Spinal cord (tissue), 10 donors: ENCODE results near the gene HIGD1A. TPM values are rescaled to one million over a fixed set of nuclear protein-coding genes. Genes with fewer than 3 reads are reported as not detected.

Experiments used
- DNase-seq, 6 donors: peaks; one replicate each; pipeline versions ENCODE4 v3.0.0 to v3.0.0-alpha.2; 2013 to 2015; ENCODE audit warnings: low spot score in 6 of 6, low read depth in 4 of 6
- H3K27ac ChIP-seq: one replicate; pipeline ENCODE4 v1.5.1; 2013; ENCODE audit warnings: low read depth, low read length, control low read depth
- H3K27me3 ChIP-seq: one replicate; pipeline ENCODE4 v1.6.1; 2013; ENCODE audit warnings: low read length; ENCODE audit not compliant: control insufficient read depth, insufficient read depth
- H3K36me3 ChIP-seq: one replicate; pipeline ENCODE4 v1.6.1; 2013; ENCODE audit warnings: low read length; ENCODE audit not compliant: control insufficient read depth, insufficient read depth
- H3K4me1 ChIP-seq: one replicate; pipeline ENCODE4 v1.6.1; 2013; ENCODE audit warnings: low read length; ENCODE audit not compliant: control insufficient read depth, insufficient read depth
- H3K4me3 ChIP-seq: one replicate; pipeline ENCODE4 v1.5.1; 2013; ENCODE audit warnings: low read depth, low read length, control low read depth
- H3K9me3 ChIP-seq: one replicate; pipeline ENCODE4 v1.6.1; 2013; ENCODE audit warnings: low read length; ENCODE audit not compliant: control insufficient read depth, insufficient read depth
- WGBS: methylation state at CpG from one replicate; pipeline ENCODE4 v1.1.5; 2013; ENCODE audit warnings: missing lambda C conversion rate; ENCODE audit not compliant: insufficient coverage; 5-methylcytosine and 5-hydroxymethylcytosine counted together
- long read RNA-seq, 4 donors: transcript quantifications; one replicate each; lab custom pipeline, GENCODE V29; 2026
- polyA plus RNA-seq, 2 donors: library from polyadenylated mRNA; unstranded; fragments of 120-200 nt; gene quantifications; one replicate each; pipeline ENCODE4 v1.2.1, GENCODE V29; 2013; ENCODE audit not compliant: insufficient read length in 2 of 2
- total RNA-seq, 2 donors: library from RNA; depleted of rRNA in 1 of 2; stranded (reverse); fragments of 120-200 nt in 1 of 2; fragments of >200 nt in 1 of 2; gene quantifications; one replicate each; pipeline versions ENCODE4 v1.2.3 to v1.2.4, GENCODE V29; 2013 to 2014
- donor health status: healthy.

The HIGD1A gene
- 100 to 1,000 TPM; 136 to 200 TPM for total RNA-seq
- 100 to 1,000 TPM; 163 to 194 TPM for polyA plus RNA-seq
- long read RNA-seq, donor 1, transcript HIGD1A-201 (4 exons, 1,373 nt): major isoform, 170 of 187 reads
- long read RNA-seq, donor 1, transcript HIGD1A-205 (3 exons, 983 nt): minor isoform, 7 of 187 reads
- long read RNA-seq, donor 1, transcript HIGD1A-204 (4 exons, 585 nt): minor isoform, 7 of 187 reads
- long read RNA-seq, donor 1, partial matches to known transcripts: 0 of 187 reads
- long read RNA-seq, donor 1, other reads (novel, unspliced or antisense): 0 of 187 reads
- long read RNA-seq, donor 2, transcript HIGD1A-201 (4 exons, 1,373 nt): major isoform, 41 of 43 reads
- long read RNA-seq, donor 2, partial matches to known transcripts: 0 of 43 reads
- long read RNA-seq, donor 2, other reads (novel, unspliced or antisense): 0 of 43 reads
- long read RNA-seq, donor 3, transcript HIGD1A-201 (4 exons, 1,373 nt): major isoform, 37 of 41 reads
- long read RNA-seq, donor 3, partial matches to known transcripts: 0 of 41 reads
- long read RNA-seq, donor 3, other reads (novel, unspliced or antisense): 0 of 41 reads
- long read RNA-seq, donor 4, transcript HIGD1A-201 (4 exons, 1,373 nt): major isoform, 68 of 69 reads
- long read RNA-seq, donor 4, partial matches to known transcripts: 0 of 69 reads
- long read RNA-seq, donor 4, other reads (novel, unspliced or antisense): 0 of 69 reads

DNA sequence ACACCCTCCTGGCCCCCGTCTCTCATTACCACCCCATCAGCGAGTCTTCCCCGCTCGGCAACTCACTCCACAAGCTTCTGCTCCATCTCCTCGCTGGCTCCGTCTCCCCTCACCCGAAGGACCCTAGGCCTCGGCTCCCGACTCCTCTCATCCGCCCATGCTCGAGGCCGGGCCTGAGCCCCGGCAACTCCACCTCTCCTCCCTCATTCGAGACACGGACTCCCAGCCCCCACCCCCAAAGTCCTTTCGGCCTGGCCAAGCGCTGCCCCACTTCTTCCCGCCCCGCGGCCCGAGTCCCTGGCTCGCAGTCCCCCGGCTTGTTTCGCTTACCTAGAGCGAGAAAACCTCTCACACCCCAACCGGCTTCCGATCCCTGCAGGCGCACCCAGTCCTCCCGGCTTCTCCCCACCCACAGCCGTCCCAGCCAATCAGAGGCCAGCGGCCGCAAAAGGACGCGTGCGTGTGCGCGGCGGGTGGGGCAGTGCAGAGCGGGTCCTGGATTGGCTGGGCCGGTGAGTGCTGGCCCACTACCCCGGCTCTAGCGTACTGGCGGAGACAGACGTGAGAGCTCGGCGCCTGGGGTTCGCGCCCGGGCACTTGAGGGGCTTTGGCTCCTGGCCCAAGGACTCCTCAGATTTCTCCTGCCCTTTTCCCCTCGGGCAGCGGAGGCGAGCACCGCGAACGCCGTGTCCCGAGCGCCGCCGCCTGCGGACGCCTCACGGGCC is at the start of gene HIGD1A:
Gene HIGD1A (minus strand): TSS at position 385 of the 725 bp plus-strand sequence. CDS start 10,237 bp downstream, outside the sequence.
- WGBS: 0% methylated on average over 63 of the region's 63 CpGs
- DNase-seq: peak; percentile 89 to 99 (median 92)
- H3K9me3 ChIP-seq: no peaks in the 10 kb centered on the region

DNA sequence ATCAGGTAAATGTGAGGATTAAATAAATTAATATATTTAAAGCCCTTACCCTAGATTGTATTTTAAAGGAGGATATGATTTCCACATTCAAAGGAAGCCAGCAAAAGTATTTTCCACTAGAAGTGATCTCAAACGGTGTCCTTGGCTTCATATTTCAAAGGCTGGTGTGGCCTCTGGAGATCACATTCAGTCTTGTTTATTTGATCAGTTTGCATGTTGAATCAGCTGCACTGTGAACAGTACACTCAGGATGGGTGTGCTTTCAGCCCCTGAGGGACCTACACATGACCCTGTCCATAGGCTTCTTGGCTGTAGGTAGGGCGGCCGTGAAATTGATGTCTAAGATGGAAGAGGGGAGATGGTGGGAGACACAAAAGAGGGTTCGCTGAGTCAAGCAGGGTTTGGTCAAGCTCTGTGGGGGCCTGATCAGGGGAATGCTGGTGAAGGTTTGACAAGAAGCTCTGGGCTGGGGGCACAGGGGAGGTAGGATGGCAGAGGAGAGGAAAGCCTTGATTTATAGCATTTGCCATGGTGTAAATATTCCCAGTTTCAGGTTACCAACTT is 49.5 kb upstream of the HIGD1A start:
- no peaks in the 10 kb centered on the region for H3K27me3 ChIP-seq
- 67% methylated on average over 4 of the region's 4 CpGs for WGBS
- H3K4me1 ChIP-seq: no peaks in the 10 kb centered on the region
- peak in 1 of 6 donors; percentile 25 for DNase-seq
- no peaks in the 10 kb centered on the region for H3K36me3 ChIP-seq
- no peak overlapping the region for H3K4me3 ChIP-seq
- no peaks in the 10 kb centered on the region for H3K9me3 ChIP-seq
- H3K27ac ChIP-seq: no peak overlapping the region

More for the DNA sequence above, at the start of gene HIGD1A:
- Histone ChIP-seq H3K4me3 (peak within 1 kb of the TSS; percentile 93), H3K36me3 (peaks cover 2% of the 10 kb centered on the region), H3K4me1 (peaks cover 13% of the 10 kb centered on the region), H3K27me3 (no peaks in the 10 kb centered on the region), H3K27ac (peak within 1 kb of the TSS; percentile 97)

DNA sequence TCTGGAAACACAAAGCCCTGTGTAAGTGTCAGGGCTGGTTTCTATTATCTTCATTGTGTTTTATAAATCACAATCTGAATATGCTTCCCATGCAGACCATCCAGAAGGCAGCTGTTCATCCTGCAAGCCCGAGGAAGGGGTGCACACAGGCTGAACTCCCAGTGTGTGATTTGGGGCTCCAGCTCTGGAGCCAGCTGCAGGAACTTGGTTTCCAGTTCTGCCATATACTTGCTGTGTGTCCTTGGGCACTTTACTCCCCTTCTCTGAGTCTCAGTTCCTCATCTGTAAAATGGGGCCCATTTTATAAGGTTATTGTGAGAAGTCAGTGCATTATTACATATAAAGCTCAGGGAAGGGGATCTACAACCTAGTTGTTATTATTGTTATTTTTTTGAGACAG is 48.8 kb upstream of the HIGD1A start:
- 42% methylated on average over 1 of the region's 1 CpG for WGBS
- no peaks in the 10 kb centered on the region for H3K27me3 ChIP-seq
- peak overlapping the region; percentile 10 for H3K27ac ChIP-seq
- H3K4me3 ChIP-seq: no peak overlapping the region
- H3K4me1 ChIP-seq: no peaks in the 10 kb centered on the region
- no peaks in the 10 kb centered on the region for H3K9me3 ChIP-seq
- DNase-seq: no peak
- H3K36me3 ChIP-seq: no peaks in the 10 kb centered on the region

DNA sequence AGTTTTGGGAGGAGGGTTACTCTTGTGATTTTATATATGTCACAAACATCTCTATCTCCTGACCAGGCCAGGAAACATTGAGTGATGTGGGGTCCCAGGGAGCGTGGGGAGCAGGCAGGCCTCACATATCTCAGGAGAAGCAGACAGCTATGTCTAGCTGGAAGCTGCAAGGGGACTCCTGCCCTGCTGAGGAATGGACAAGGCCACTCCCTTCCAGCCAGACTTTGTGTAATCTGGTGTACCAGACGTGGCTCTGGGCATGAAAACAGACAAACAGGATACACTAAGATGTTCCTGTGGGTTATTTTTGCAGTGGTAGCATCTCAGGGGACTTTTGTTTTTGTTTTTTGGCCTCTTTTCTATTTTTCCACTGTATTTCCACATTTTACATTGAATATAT is 48.2 kb upstream of the HIGD1A start:
- no peaks in the 10 kb centered on the region for H3K4me1 ChIP-seq
- H3K4me3 ChIP-seq: no peak overlapping the region
- H3K27ac ChIP-seq: no peak overlapping the region
- H3K36me3 ChIP-seq: no peaks in the 10 kb centered on the region
- no peaks in the 10 kb centered on the region for H3K9me3 ChIP-seq
- no peaks in the 10 kb centered on the region for H3K27me3 ChIP-seq
- peak in 1 of 6 donors; percentile 18 for DNase-seq
- 100% methylated on average over 1 of the region's 2 CpGs for WGBS

DNA sequence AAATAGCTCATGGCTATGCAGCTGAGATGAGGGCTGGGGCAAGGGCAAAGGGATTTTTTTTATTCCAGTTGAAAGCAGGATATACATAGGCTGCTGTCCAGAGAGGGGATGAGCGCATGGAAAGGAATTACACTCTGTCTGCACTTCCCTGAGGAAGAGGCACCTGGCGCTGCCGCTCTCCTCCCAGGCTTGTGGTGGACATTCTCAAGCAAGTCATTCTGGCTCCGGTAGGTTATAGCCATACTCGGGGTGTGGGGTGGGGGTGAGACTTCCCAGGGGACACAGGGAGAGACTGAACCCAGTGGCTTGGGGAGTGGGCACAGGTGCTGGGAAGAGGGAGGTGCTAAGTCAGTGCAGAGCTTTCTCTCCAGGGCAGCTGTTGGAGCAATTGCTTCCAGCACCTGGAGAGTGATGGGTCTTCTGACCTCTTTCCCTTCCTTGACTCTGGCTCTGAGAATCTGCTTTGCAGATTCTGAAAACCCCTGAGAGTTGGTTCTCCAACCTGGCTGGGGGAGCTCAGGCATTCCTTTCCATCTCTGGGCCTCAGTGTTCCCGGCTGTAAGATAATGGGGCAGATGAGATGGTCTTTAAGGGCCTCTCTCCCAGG is 47.0 kb upstream of the HIGD1A start:
- H3K4me1 ChIP-seq: no peaks in the 10 kb centered on the region
- no peak overlapping the region for H3K4me3 ChIP-seq
- no peaks in the 10 kb centered on the region for H3K36me3 ChIP-seq
- DNase-seq: no peak
- no peaks in the 10 kb centered on the region for H3K9me3 ChIP-seq
- peak overlapping the region; percentile 16 for H3K27ac ChIP-seq
- H3K27me3 ChIP-seq: no peaks in the 10 kb centered on the region
- 90% methylated on average over 5 of the region's 6 CpGs for WGBS

DNA sequence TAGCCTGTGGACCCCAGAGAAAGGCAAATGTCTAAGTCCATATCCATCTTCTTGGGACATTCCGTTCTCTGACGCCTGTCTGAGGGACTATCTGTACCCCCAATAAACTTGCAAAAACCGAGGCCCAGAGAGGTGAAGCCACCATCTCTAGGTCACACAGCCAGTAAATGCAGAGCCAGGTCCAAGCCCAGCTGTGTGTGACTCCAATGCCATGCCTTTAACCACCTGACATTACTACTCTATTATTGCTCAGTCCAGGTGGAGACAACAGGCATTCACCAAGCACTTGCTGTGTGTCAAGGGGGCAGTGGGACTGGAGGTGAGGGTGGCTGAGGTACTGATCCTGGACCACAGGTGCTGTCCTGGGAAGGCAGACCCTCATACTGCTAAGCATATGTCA is 46.0 kb upstream of the HIGD1A start:
- H3K36me3 ChIP-seq: no peaks in the 10 kb centered on the region
- no peaks in the 10 kb centered on the region for H3K4me1 ChIP-seq
- no peak for DNase-seq
- no peaks in the 10 kb centered on the region for H3K27me3 ChIP-seq
- no peaks in the 10 kb centered on the region for H3K9me3 ChIP-seq
- no peak overlapping the region for H3K27ac ChIP-seq
- 92% methylated on average over 3 of the region's 3 CpGs for WGBS
- no peak overlapping the region for H3K4me3 ChIP-seq

DNA sequence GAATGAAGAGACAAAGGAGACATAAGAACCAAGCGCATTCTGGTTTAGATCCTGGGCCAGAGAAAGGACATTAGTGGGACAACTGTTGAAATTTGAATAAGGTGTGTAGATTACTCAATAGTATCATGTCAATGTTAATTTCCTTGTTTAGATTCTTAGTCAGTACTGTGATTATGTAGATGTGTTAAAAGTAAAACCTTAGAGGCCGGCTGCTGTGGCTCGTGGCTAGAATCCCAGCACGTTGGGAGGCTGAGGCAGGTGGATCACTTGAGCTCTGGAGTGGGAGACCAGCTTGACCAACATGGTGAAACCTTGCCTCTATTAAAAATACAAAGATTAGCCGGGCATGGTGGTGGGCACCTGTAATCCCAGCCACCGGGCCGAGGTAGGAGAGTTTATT is 44.7 kb upstream of the HIGD1A start:
- Histone ChIP-seq H3K27ac (no peak overlapping the region), H3K4me1 (no peaks in the 10 kb centered on the region), H3K27me3 (no peaks in the 10 kb centered on the region), H3K36me3 (no peaks in the 10 kb centered on the region), H3K4me3 (no peak overlapping the region), H3K9me3 (no peaks in the 10 kb centered on the region)
- DNase-seq: no peak
- WGBS: 100% methylated on average over 6 of the region's 7 CpGs

DNA sequence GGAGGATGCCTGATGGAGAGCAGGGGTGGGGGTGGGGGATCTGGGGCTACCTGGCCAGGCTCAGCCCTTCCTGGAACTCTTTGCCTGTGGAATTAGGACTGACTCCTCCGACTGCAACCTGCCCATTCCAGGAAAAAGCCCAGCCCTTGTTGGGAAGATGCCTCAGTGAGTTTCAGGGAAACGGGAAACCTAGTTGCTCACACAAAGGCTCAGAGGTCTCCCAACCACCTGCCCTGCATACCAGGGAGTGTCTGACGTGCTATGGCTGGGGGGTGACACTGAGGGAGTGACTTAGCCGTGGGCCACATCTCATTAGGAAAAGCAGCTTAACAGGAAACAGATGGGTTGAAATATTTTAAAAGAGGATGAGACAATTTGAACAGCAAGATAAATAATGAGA is 43.4 kb upstream of the HIGD1A start:
- Histone ChIP-seq H3K36me3 (no peaks in the 10 kb centered on the region), H3K4me1 (no peaks in the 10 kb centered on the region), H3K27me3 (no peaks in the 10 kb centered on the region), H3K4me3 (no peak overlapping the region), H3K9me3 (no peaks in the 10 kb centered on the region), H3K27ac (no peak overlapping the region)
- 79% methylated on average over 2 of the region's 4 CpGs for WGBS
- no peak for DNase-seq
